Measurements from ENCODE around the gene TAPT1.
"Not testable (repeated sequence)": the region's sequence is repeated elsewhere in the genome, so short reads cannot be mapped to it uniquely, and the experiment has no call there.

Gene TAPT1

DNA sequence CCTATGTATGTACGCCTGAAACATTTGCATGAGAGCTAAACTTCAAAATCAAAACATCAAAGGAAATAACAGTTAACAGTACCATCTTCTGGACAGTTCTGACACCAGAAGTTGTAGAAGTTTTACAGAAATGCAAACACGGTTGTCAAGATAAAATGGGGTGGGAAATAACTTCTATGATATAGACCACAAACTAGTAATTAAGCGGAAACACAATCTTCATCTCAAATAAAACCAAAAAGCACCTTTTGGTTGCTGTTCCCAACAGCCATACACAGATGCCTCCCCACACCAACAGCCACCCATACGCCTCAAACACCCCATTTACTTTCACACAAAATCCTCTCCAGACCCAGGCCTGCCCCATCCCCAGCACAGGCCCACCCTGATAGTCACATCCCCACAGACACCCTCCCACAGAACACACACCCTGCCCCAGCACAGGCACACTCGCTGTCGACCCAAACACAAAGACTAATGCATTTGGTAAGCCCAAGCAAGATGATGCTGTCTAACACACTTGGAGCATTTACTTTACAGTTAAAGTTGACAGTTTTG lies 64.3 kb downstream of the TAPT1 start:
- Histone ChIP-seq H3K4me1 (ENCODE audit: control insufficient read depth, insufficient read depth, low read length, poor library complexity, severe bottlenecking) (no peaks in the 10 kb centered on the region), H3K27ac (ENCODE audit: insufficient read depth, low read length, poor library complexity, severe bottlenecking) (no peak overlapping the region), H3K9me3 (ENCODE audit: control insufficient read depth, low read length) (no peaks in the 10 kb centered on the region), H3K4me3 (ENCODE audit: insufficient read depth, low read depth, low read length, poor library complexity, severe bottlenecking) (no peak overlapping the region), H3K27me3 (replicated peaks; ENCODE audit: control insufficient read depth, insufficient read depth, low read length, poor library complexity, severe bottlenecking) (no peaks in the 10 kb centered on the region), H3K36me3 (ENCODE audit: control insufficient read depth, insufficient read depth, low read length) (peaks cover 30% of the 10 kb centered on the region)
- DNase-seq, result no peak

DNA sequence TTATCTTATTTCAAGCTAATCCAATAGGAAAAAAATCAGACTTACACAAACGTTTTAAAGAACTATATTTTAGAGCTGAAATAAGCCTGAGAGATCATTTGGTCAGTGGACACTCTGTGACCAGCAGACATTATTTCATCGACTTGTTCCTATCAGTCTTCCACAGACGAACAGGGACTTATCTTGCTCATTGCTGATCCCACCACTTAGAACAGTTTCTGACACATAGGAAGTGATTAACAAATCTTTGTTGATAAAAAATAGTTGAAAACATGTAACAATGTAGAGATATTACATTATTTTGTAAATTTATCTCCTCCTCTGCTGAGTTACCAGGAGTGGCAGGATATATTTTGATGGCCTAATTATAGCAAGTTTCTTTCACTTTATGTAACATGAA lies 65.8 kb downstream of the TAPT1 start:
- Histone ChIP-seq H3K27ac (ENCODE audit: insufficient read depth, low read length, poor library complexity, severe bottlenecking) (no peak overlapping the region), H3K36me3 (ENCODE audit: control insufficient read depth, insufficient read depth, low read length) (peaks cover 20% of the 10 kb centered on the region), H3K4me1 (ENCODE audit: control insufficient read depth, insufficient read depth, low read length, poor library complexity, severe bottlenecking) (no peaks in the 10 kb centered on the region), H3K4me3 (ENCODE audit: insufficient read depth, low read depth, low read length, poor library complexity, severe bottlenecking) (no peak overlapping the region), H3K9me3 (ENCODE audit: control insufficient read depth, low read length) (no peaks in the 10 kb centered on the region), H3K27me3 (replicated peaks; ENCODE audit: control insufficient read depth, insufficient read depth, low read length, poor library complexity, severe bottlenecking) (no peaks in the 10 kb centered on the region)
- no peak for DNase-seq

DNA sequence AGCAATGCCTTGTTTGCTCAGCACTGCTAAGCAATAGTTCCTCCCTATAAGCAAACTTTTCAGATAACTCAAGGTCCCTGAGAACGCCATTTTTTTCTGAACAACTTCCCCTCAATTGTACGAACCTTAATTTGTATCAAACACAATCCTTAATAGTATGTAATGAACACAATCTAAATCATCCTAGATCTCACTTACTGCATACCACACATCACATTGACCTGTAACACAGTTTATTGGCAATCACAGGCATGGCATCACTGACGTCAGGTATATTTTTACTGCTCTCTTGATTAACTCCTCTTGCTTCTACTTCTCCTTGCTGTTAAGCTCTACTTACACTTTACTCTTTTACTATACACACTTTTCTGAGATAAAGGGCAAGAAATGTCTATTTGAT lies 67.0 kb downstream of the TAPT1 start:
- no peak for DNase-seq
- Histone ChIP-seq H3K36me3 (ENCODE audit: control insufficient read depth, insufficient read depth, low read length) (peaks cover 12% of the 10 kb centered on the region), H3K9me3 (ENCODE audit: control insufficient read depth, low read length) (no peaks in the 10 kb centered on the region), H3K27ac (ENCODE audit: insufficient read depth, low read length, poor library complexity, severe bottlenecking) (no peak overlapping the region), H3K4me3 (ENCODE audit: insufficient read depth, low read depth, low read length, poor library complexity, severe bottlenecking) (no peak overlapping the region), H3K27me3 (replicated peaks; ENCODE audit: control insufficient read depth, insufficient read depth, low read length, poor library complexity, severe bottlenecking) (no peaks in the 10 kb centered on the region), H3K4me1 (ENCODE audit: control insufficient read depth, insufficient read depth, low read length, poor library complexity, severe bottlenecking) (no peaks in the 10 kb centered on the region)

DNA sequence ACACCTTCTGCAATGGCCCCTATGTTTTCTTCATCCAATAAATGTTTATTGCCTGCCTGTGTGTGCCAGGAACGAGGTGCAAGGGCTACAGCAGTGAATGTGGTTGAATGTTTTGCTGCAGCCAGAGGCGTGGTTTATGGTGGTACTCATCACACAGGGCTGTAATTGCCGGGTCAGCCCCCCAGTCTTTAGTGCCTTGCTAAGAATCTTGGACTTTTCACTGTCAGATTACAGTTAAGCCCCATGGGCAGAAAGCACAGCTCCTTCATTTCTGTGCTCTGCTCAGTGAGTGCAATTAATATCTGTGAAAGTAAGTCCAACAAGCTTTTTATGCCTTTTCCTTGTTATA lies 67.8 kb downstream of the TAPT1 start:
- Histone ChIP-seq H3K4me1 (ENCODE audit: control insufficient read depth, insufficient read depth, low read length, poor library complexity, severe bottlenecking) (no peaks in the 10 kb centered on the region), H3K27ac (ENCODE audit: insufficient read depth, low read length, poor library complexity, severe bottlenecking) (no peak overlapping the region), H3K36me3 (ENCODE audit: control insufficient read depth, insufficient read depth, low read length) (peaks cover 5% of the 10 kb centered on the region), H3K4me3 (ENCODE audit: insufficient read depth, low read depth, low read length, poor library complexity, severe bottlenecking) (no peak overlapping the region), H3K27me3 (replicated peaks; ENCODE audit: control insufficient read depth, insufficient read depth, low read length, poor library complexity, severe bottlenecking) (no peaks in the 10 kb centered on the region), H3K9me3 (ENCODE audit: control insufficient read depth, low read length) (no peaks in the 10 kb centered on the region)
- DNase-seq, result no peak

DNA sequence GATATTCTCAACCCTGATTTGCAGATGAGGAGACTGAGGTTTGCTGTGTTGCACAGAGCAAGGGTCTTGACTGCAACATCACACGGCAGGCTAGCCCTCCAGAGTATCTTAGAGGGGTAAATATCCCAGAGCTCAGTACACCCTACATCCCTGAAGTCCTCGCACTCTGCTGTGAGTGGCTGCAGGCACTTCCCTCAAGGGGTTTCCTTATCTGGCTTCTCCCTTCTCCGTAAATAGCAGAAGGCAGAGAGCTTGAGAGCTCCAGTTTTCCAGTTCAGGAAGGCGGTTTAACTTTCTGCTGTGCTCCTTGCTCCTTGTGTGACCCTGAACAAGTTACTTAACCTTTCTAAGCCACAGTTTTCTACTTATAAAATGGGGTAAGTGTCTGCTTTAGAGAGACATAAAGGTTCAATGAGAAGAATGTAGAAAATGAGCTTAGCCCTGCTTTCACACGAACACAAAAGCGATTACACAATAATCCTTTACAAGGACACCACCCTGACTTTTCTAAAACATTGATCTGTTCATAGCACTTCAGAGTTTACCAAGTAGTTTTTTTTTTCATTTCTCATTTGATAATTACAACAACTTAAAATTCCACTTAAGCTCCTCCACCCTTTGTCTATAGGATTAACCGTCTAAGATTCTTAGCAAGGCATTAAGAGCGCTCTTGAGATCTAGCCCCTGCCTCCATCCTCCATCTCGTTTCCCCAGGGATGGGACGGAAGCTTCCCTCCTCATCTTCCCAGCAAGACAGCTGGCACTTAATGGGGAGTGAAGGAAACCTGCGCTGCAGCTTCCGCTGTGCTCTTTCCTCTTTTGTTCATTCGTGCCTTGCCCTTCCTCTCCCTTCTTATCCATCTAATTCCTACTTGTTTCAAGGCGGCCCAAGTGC lies 68.4 kb downstream of the TAPT1 start:
- Histone ChIP-seq H3K36me3 (ENCODE audit: control insufficient read depth, insufficient read depth, low read length) (no peaks in the 10 kb centered on the region), H3K9me3 (ENCODE audit: control insufficient read depth, low read length) (no peaks in the 10 kb centered on the region), H3K4me1 (ENCODE audit: control insufficient read depth, insufficient read depth, low read length, poor library complexity, severe bottlenecking) (no peaks in the 10 kb centered on the region), H3K27me3 (replicated peaks; ENCODE audit: control insufficient read depth, insufficient read depth, low read length, poor library complexity, severe bottlenecking) (no peaks in the 10 kb centered on the region), H3K27ac (ENCODE audit: insufficient read depth, low read length, poor library complexity, severe bottlenecking) (no peak overlapping the region), H3K4me3 (ENCODE audit: insufficient read depth, low read depth, low read length, poor library complexity, severe bottlenecking) (no peak overlapping the region)
- no peak for DNase-seq

DNA sequence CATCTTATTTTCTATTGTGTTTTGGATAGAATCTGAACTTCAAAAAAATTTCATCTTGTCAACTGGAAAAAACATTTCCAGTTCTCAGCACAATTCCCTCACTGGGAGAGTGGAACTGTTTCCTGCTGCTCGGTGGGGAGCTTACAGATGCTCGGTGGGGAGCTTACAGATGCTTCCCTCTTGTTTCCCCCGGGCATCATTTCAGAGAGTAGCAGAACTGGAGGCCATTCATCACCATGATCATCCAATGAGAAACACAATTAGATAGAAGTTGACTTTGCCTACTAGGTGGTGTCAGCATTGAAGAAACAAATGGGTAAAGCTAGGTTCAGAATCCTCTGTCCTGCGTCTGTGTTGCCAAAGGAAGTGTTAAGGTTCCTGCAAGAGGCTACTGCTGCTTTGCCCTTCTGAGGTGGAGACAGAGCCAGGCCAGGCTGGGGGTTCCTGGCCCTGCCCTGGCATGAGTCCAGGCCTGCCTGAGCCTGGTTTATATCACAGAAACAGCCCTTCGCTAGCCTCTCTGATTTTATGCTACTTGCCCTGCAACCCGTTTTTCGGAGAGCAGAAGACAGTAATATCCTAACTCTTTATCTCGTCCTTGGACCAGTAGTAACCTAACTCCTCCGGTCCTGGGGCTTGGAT lies 70.6 kb downstream of the TAPT1 start:
- H3K9me3 ChIP-seq (ENCODE audit: control insufficient read depth, low read length), result no peaks in the 10 kb centered on the region
- H3K36me3 ChIP-seq (ENCODE audit: control insufficient read depth, insufficient read depth, low read length), result no peaks in the 10 kb centered on the region
- no peaks in the 10 kb centered on the region for H3K27me3 ChIP-seq (replicated peaks; ENCODE audit: control insufficient read depth, insufficient read depth, low read length, poor library complexity, severe bottlenecking)
- H3K4me1 ChIP-seq (ENCODE audit: control insufficient read depth, insufficient read depth, low read length, poor library complexity, severe bottlenecking), result no peaks in the 10 kb centered on the region
- H3K27ac ChIP-seq (ENCODE audit: insufficient read depth, low read length, poor library complexity, severe bottlenecking), result no peak overlapping the region
- DNase-seq, result no peak
- H3K4me3 ChIP-seq (ENCODE audit: insufficient read depth, low read depth, low read length, poor library complexity, severe bottlenecking), result no peak overlapping the region

DNA sequence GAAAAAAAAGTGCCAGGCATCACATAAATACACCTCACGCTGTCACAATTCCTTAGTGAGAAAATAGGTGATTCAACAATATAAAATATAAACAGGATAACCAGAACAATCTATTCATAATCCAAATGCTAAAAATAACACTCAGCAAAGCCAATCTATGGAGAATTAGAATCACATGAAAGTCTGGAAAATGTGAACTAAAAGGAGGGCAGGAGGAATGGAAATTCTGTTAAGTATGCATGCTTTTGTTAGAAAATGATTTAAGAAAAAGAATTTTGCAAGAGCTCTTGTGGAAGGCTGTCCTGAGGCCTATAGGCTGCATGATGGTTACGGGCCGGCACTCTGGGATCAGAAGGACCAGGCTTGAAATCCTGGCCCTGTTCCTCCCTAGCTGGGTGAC lies 71.8 kb downstream of the TAPT1 start:
- no peaks in the 10 kb centered on the region for H3K4me1 ChIP-seq (ENCODE audit: control insufficient read depth, insufficient read depth, low read length, poor library complexity, severe bottlenecking)
- H3K27ac ChIP-seq (ENCODE audit: insufficient read depth, low read length, poor library complexity, severe bottlenecking), result no peak overlapping the region
- H3K36me3 ChIP-seq (ENCODE audit: control insufficient read depth, insufficient read depth, low read length), result no peaks in the 10 kb centered on the region
- H3K9me3 ChIP-seq (ENCODE audit: control insufficient read depth, low read length), result no peaks in the 10 kb centered on the region
- DNase-seq, result no peak
- H3K4me3 ChIP-seq (ENCODE audit: insufficient read depth, low read depth, low read length, poor library complexity, severe bottlenecking), result no peak overlapping the region
- no peaks in the 10 kb centered on the region for H3K27me3 ChIP-seq (replicated peaks; ENCODE audit: control insufficient read depth, insufficient read depth, low read length, poor library complexity, severe bottlenecking)

DNA sequence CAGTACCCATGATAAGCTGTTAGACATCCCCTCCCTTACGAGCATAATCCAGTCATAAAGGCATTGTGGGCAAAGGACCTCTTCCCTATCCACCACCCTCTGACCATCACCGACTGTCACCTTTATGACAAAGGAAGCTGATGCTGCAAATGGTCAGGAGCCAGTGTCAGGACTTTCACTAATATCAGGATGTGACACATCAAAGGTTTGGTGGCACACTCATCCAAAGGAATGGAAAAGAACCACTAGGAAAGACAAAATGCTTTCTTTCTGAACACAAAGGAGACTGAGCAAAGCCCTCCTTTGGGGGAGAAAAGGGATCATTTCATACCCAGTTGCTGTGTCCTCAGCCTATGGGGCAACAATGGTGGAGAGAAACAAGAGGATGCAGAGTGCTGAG lies 75.6 kb downstream of the TAPT1 start:
- H3K36me3 ChIP-seq (ENCODE audit: control insufficient read depth, insufficient read depth, low read length), result no peaks in the 10 kb centered on the region
- H3K4me3 ChIP-seq (ENCODE audit: insufficient read depth, low read depth, low read length, poor library complexity, severe bottlenecking), result no peak overlapping the region
- H3K27ac ChIP-seq (ENCODE audit: insufficient read depth, low read length, poor library complexity, severe bottlenecking), result no peak overlapping the region
- H3K4me1 ChIP-seq (ENCODE audit: control insufficient read depth, insufficient read depth, low read length, poor library complexity, severe bottlenecking), result no peaks in the 10 kb centered on the region
- H3K27me3 ChIP-seq (replicated peaks; ENCODE audit: control insufficient read depth, insufficient read depth, low read length, poor library complexity, severe bottlenecking), result no peaks in the 10 kb centered on the region
- no peak for DNase-seq
- H3K9me3 ChIP-seq (ENCODE audit: control insufficient read depth, low read length), result no peaks in the 10 kb centered on the region

DNA sequence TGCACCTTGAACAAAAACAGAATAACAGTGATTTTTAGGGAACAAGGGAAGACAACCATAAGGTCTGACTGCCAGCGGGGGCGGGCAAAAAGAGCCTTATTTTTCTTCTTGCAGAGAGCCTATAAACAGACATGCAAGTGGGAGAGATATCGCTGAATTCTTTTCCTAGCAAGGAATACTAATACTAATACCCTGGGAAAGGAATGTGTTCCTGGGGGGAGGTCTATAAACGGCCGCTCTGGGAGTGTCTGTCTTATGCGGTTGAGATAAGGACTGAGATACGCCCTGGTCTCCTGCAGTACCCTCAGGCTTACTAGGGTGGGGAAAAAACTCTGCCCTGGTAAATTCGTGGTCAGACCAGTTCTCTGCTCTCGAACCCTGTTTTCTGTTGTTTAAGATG lies 81.4 kb downstream of the TAPT1 start:
- not testable (repeated sequence) for H3K4me1 ChIP-seq (ENCODE audit: control insufficient read depth, insufficient read depth, low read length, poor library complexity, severe bottlenecking); H3K27ac ChIP-seq (ENCODE audit: insufficient read depth, low read length, poor library complexity, severe bottlenecking); H3K36me3 ChIP-seq (ENCODE audit: control insufficient read depth, insufficient read depth, low read length); H3K4me3 ChIP-seq (ENCODE audit: insufficient read depth, low read depth, low read length, poor library complexity, severe bottlenecking); H3K27me3 ChIP-seq (replicated peaks; ENCODE audit: control insufficient read depth, insufficient read depth, low read length, poor library complexity, severe bottlenecking); DNase-seq; H3K9me3 ChIP-seq (ENCODE audit: control insufficient read depth, low read length)

DNA sequence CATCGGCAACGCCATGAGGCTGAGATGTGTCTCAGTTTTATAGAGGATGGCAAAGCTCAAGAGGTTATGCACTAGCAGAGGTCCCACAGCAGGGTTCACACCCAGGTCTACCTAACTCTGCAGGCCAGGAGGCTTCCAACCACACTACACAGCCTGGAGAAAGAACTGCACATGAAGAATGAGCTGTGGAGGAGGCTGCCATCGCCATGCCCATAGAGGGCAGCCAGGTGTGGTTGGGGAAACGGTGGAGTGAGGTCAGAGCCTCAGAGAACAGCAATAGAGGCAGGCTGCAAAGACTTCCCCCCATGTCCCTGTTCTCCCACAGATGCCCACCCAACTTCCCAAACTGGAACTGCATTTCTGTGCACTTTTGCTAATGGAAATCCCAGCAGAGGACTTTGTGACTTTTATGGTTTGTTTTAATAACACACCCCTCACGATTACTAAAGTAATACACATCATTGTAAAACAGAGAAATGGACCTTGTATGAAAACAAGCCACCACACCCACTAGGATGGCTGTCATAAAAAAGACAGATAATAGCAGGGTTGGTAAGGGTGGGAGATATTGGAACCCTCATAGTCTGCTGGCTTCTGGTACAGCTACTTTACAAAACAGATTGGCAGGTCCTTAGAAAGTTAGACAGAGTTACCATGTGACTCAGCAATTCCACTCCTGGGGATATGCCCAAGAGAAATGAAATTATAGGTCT lies 83.5 kb downstream of the TAPT1 start:
- no peak for DNase-seq
- H3K36me3 ChIP-seq (ENCODE audit: control insufficient read depth, insufficient read depth, low read length), result no peaks in the 10 kb centered on the region
- H3K4me3 ChIP-seq (ENCODE audit: insufficient read depth, low read depth, low read length, poor library complexity, severe bottlenecking), result no peak overlapping the region
- H3K27me3 ChIP-seq (replicated peaks; ENCODE audit: control insufficient read depth, insufficient read depth, low read length, poor library complexity, severe bottlenecking), result peaks cover 3% of the 10 kb centered on the region
- H3K27ac ChIP-seq (ENCODE audit: insufficient read depth, low read length, poor library complexity, severe bottlenecking), result no peak overlapping the region
- no peaks in the 10 kb centered on the region for H3K4me1 ChIP-seq (ENCODE audit: control insufficient read depth, insufficient read depth, low read length, poor library complexity, severe bottlenecking)
- no peaks in the 10 kb centered on the region for H3K9me3 ChIP-seq (ENCODE audit: control insufficient read depth, low read length)
